K562 (cell line): Measurements from ENCODE around the gene SVIL. TPM values are rescaled to one million over a fixed set of nuclear protein-coding genes. Genes with fewer than 3 reads are reported as not detected.

ENCODE experiments used
- ATAC-seq: fragments of 200-7000 bp; cut with Tn5 transposase; 3 replicates; pipeline ENCODE4 v1.9.1; 2020; ENCODE audit warnings: moderate library complexity
- BruUV-seq: library from RNA; stranded (reverse); fragments of 400-500 nt; replicated peaks from 2 replicates; lab custom pipeline; 2021; lab: Mats Ljungman, UMichigan
- CTCF ChIA-PET: fragments of 300-600 bp; formaldehyde crosslinking; extraction: SDS; loops from one replicate; lab custom pipeline; 2021; ENCODE audit warnings: low intra/inter-chr PET ratio; lab: Yijun Ruan, JAX
- POLR2A ChIA-PET: fragments of 300-600, 350-650 bp; sonication (Branson Sonifier 250); formaldehyde crosslinking; extraction: SDS; loops from one replicate; lab custom pipeline; 2021; ENCODE audit warnings: antibody characterized with exemption, inconsistent platforms; lab: Yijun Ruan, JAX
- DNase-seq, 4 experiments: peaks; one replicate each; pipeline versions ENCODE4 v3.0.0 to v3.0.0-alpha.2; 2011 to 2018; ENCODE audit warnings: low spot score in 3 of 4, mixed read lengths in 3 of 4; ENCODE audit errors: extremely low read depth in 1 of 4
- FAIRE-seq: peaks from 2 replicates; lab custom pipeline; 2011; peaks lifted over from hg19 to GRCh38; lab: Jason Lieb, UNC
- H2AFZ ChIP-seq: 2 replicates; pipeline ENCODE4 v1.6.0; 2011; ENCODE audit warnings: low read depth, low read length, control low read depth, inconsistent platforms
- H3K27ac ChIP-seq: fragments of 200-600 bp; 3 replicates; pipeline ENCODE4 v1.8.0; 2011; ENCODE audit warnings: low read depth, mild to moderate bottlenecking, control low read depth, inconsistent platforms, low read length, moderate library complexity, mixed read lengths; ENCODE audit errors: extremely low read depth
- H3K27me3 ChIP-seq, 2 experiments: fragments of 300-600 bp in 1 of 2; 2 replicates in 1 of 2; 3 replicates in 1 of 2; pipeline versions ENCODE4 v1.6.0 to v1.8.0; 2011; ENCODE audit warnings: inconsistent platforms in 2 of 2, low read length in 2 of 2, mild to moderate bottlenecking in 1 of 2, mixed read lengths in 1 of 2, moderate library complexity in 1 of 2; ENCODE audit not compliant: control insufficient read depth in 2 of 2, insufficient read depth in 2 of 2
- H3K36me3 ChIP-seq: fragments of 300-600 bp; 3 replicates; pipeline ENCODE4 v1.8.0; 2011; ENCODE audit warnings: mild to moderate bottlenecking, low read length, inconsistent platforms; ENCODE audit not compliant: control insufficient read depth, insufficient read depth
- H3K4me1 ChIP-seq, 2 experiments: fragments of 200-600 bp in 1 of 2; replicated peaks in 1 of 2; 2 replicates in 1 of 2; 3 replicates in 1 of 2; pipeline versions ENCODE4 v1.5.1 to v1.8.0; 2011; ENCODE audit warnings: inconsistent platforms in 2 of 2, low read length in 2 of 2, mild to moderate bottlenecking in 1 of 2, mixed read lengths in 1 of 2, moderate library complexity in 1 of 2; ENCODE audit not compliant: control insufficient read depth in 2 of 2, insufficient read depth in 2 of 2
- H3K4me2 ChIP-seq: 2 replicates; pipeline ENCODE4 v1.6.1; 2011; ENCODE audit warnings: low read length, control low read depth, inconsistent platforms, mixed read lengths; ENCODE audit not compliant: insufficient read depth
- H3K4me3 ChIP-seq: fragments of 200-600 bp; sonication (generic), shearing (Covaris generic); 2 replicates; pipeline ENCODE4 v1.5.1; 2016; ENCODE audit warnings: control low read depth, inconsistent platforms
- H3K79me2 ChIP-seq: fragments of 200-600 bp; 3 replicates; pipeline ENCODE4 v1.8.0; 2011; ENCODE audit warnings: low read length, inconsistent platforms; ENCODE audit not compliant: control insufficient read depth, insufficient read depth
- H3K9ac ChIP-seq, 2 experiments: 2 replicates each; pipeline versions ENCODE4 v1.6.0 to v1.6.1; 2011; ENCODE audit warnings: low read depth in 2 of 2, low read length in 2 of 2, control low read depth in 1 of 2, inconsistent platforms in 1 of 2, mild to moderate bottlenecking in 1 of 2, mixed read lengths in 1 of 2; ENCODE audit not compliant: insufficient read depth in 1 of 2
- H3K9me1 ChIP-seq: one replicate; pipeline ENCODE4 v1.6.0; 2011; ENCODE audit warnings: inconsistent platforms, mild to moderate bottlenecking, low read length, moderate library complexity; ENCODE audit not compliant: control insufficient read depth, insufficient read depth
- H3K9me3 ChIP-seq: replicated peaks from 2 replicates; pipeline ENCODE4 v1.5.1; 2011; ENCODE audit warnings: low read depth, low read length, inconsistent platforms; ENCODE audit not compliant: control insufficient read depth, insufficient read depth
- H4K20me1 ChIP-seq: replicated peaks from 2 replicates; pipeline ENCODE4 v1.6.1; 2011; ENCODE audit warnings: low read length, inconsistent platforms, mixed read lengths; ENCODE audit not compliant: control insufficient read depth, insufficient read depth
- ELF2 ChIP-seq: fragments of 250-450 bp; sonication (Bioruptor Pico); IDR thresholded peaks from 2 replicates; pipeline ENCODE4 v1.5.0; 2021; ENCODE audit warnings: mild to moderate bottlenecking
- MAFF ChIP-seq: IDR thresholded peaks from 2 replicates; pipeline ENCODE4 v1.6.1; 2012; ENCODE audit warnings: low read length, improper control_type of control experiment
- MAFK ChIP-seq: IDR thresholded peaks from 2 replicates; pipeline ENCODE4 v1.6.1; 2011; ENCODE audit warnings: low read length, improper control_type of control experiment
- NFXL1 ChIP-seq: fragments of 450-650 bp; formaldehyde crosslinking; IDR thresholded peaks from 2 replicates; pipeline ENCODE4 v1.4.0; 2021; ENCODE audit warnings: mild to moderate bottlenecking
- NRF1 ChIP-seq, 2 experiments: fragments of 450-650 bp; IDR thresholded peaks in 1 of 2; conservative IDR thresholded peaks in 1 of 2; 2 replicates each; pipeline ENCODE4 v1.6.1; 2014; ENCODE audit warnings: mild to moderate bottlenecking in 2 of 2
- PCBP2 ChIP-seq: fragments of 200-400 bp; formaldehyde crosslinking; IDR thresholded peaks from 2 replicates; pipeline ENCODE4 v1.6.1; 2018; ENCODE audit warnings: low read length, low read depth, mild to moderate bottlenecking, moderate library complexity; ENCODE audit not compliant: poor library complexity, severe bottlenecking
- POLR2AphosphoS2 ChIP-seq: IDR thresholded peaks from 2 replicates; pipeline ENCODE4 v1.6.1; 2012; ENCODE audit warnings: low read length, improper control_type of control experiment
- SNIP1 ChIP-seq: fragments of 450-650 bp; IDR thresholded peaks from 2 replicates; pipeline ENCODE4 v1.7.1; 2017; ENCODE audit warnings: low read depth, mild to moderate bottlenecking
- TAF15 ChIP-seq: fragments of 200-400 bp; formaldehyde crosslinking; IDR thresholded peaks from 2 replicates; pipeline ENCODE4 v1.6.1; 2017; ENCODE audit warnings: mild to moderate bottlenecking, low read depth, low read length, moderate library complexity
- TFE3 ChIP-seq: fragments of 450-650 bp; formaldehyde crosslinking; IDR thresholded peaks from 2 replicates; pipeline ENCODE4 v1.4.0; 2020; ENCODE audit warnings: mild to moderate bottlenecking, mixed read lengths
- ZNF133 ChIP-seq: fragments of 250-450 bp; sonication (Bioruptor Pico); IDR thresholded peaks from 2 replicates; pipeline ENCODE4 v1.4.0; 2020; ENCODE audit warnings: mild to moderate bottlenecking
- ZNF316 ChIP-seq: fragments of 450-650 bp; IDR thresholded peaks from 2 replicates; pipeline ENCODE4 v1.6.1; 2016
- ZNF639 ChIP-seq, 2 experiments: fragments of 200-800 bp in 1 of 2; sonication (Bioruptor generic) in 1 of 2; sonication (generic) in 1 of 2; formaldehyde crosslinking in 1 of 2; IDR thresholded peaks in 1 of 2; conservative IDR thresholded peaks in 1 of 2; 2 replicates each; pipeline versions ENCODE4 v1.5.0 to v1.6.1; 2016 to 2020; ENCODE audit warnings: missing compliant biosample characterization in 1 of 2, missing genetic modification characterization in 1 of 2, missing genetic modification reagents in 1 of 2
- WGBS: fragments of 100-300 bp; shearing (Covaris generic); methylation state at CpG from one replicate; pipeline ENCODE4 v1.1.6; 2016; ENCODE audit warnings: low coverage, mixed read lengths; ENCODE audit not compliant: insufficient coverage; ENCODE audit errors: missing lambda C conversion rate; 5-methylcytosine and 5-hydroxymethylcytosine counted together
- in situ Hi-C: fragments of 300-500 bp; cut with MboI; formaldehyde crosslinking; loops from 4 replicates; pipeline ENCODE4 v1.15.0; 2018; ENCODE audit warnings: inconsistent platforms, mixed read lengths
- intact Hi-C: fragments of 100-400 bp; cut with micrococcal nuclease; formaldehyde crosslinking; loops from 2 replicates; pipeline ENCODE4 v1.14.2; 2022
- polyA plus RNA-seq, 8 experiments: library from polyadenylated mRNA; depleted of rRNA in 4 of 8; stranded (reverse) in 5 of 8; unstranded in 3 of 8; fragments of >200 nt; fragmentation: Nextera tagmentation in 2 of 8; fragmentation: Illumina TruSeq in 1 of 8; extraction: Ambion mirVana in 2 of 8; extraction: Trizol in 1 of 8; gene quantifications; 2 replicates each; pipeline versions ENCODE4 v1.2.1 to v1.2.3, GENCODE V29; 2011 to 2014; ENCODE audit warnings: inconsistent platforms in 1 of 8, missing spikeins in 1 of 8
- total RNA-seq, 7 experiments: library from RNA; depleted of rRNA in 6 of 7; stranded (reverse); fragments of >200 nt in 6 of 7; fragmentation: Illumina TruSeq in 2 of 7; extraction: Trizol in 2 of 7; gene quantifications; 2 replicates each; pipeline versions ENCODE4 v1.2.1 to v1.2.3, GENCODE V29; 2011 to 2021; ENCODE audit warnings: low replicate concordance in 1 of 7
- TF ChIP-seq, protein P1 (sequence below): fragments of 450-650 bp; IDR thresholded peaks from 2 replicates; pipeline ENCODE4 v1.6.1; 2018; ENCODE audit warnings: mild to moderate bottlenecking, low read depth; ENCODE audit not compliant: partially characterized antibody
- TF ChIP-seq, protein P2 (sequence below), 2 experiments: fragments of 450-650 bp in 1 of 2; sonication (generic) in 1 of 2; formaldehyde crosslinking in 1 of 2; IDR thresholded peaks in 1 of 2; conservative IDR thresholded peaks in 1 of 2; 2 replicates each; pipeline versions ENCODE4 v1.6.1 to v1.8.1; 2016 to 2023; ENCODE audit warnings: mild to moderate bottlenecking in 2 of 2, moderate library complexity in 2 of 2, inconsistent platforms in 1 of 2, missing genetic modification reagents in 1 of 2
- TF ChIP-seq, protein P3 (sequence below): fragments of 250-450 bp; sonication (Bioruptor Pico); IDR thresholded peaks from 2 replicates; pipeline ENCODE4 v1.5.0; 2020; ENCODE audit warnings: mild to moderate bottlenecking

The SVIL gene
- total and polyA plus RNA-seq, 9 of the 15 experiments (the other 6 are each of a cell fraction or from before 2014, with no cell fraction given), result under 0.01 to 0.18 (median 0.05) TPM; not detected in 3

DNA sequence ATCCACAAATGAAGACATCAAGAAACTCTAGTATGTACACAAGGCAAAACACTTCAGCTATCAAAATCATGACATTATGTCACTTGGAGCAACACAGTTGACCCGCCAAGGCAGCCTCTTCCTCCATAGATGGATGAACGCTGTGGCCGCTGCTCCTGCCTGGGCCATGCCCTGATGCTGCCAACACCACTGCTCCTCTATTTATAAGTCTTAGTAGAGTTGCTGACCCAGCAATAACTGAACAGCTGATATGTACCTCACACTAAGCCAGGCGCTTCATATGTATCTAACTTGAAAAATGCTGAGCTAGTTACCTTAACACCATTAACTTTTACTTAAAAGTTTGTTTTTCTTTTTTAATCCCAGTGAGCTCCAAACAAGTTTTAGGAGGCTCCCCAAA is 214.0 kb downstream of the SVIL start:
- FAIRE-seq (no peak), DNase-seq (no peak), ATAC-seq (no peak)
- no peak overlapping the region for H2AFZ ChIP-seq
- intact Hi-C loops, result no loop called here
- H3K4me1 ChIP-seq, result no peaks in the 10 kb centered on the region
- BruUV-seq, result no TSS peak
- H3K27ac ChIP-seq, result no peak overlapping the region
- ChIA-PET CTCF (no interaction called here), POLR2A (interaction anchor here (0.6 to 1.0 kb wide), 3 partner anchors 9 to 570 kb away, joined by 3 to 5 read pairs (median 3); no protein-coding TSS in a partner anchor)
- no peaks in the 10 kb centered on the region for H3K9me1 ChIP-seq
- H3K79me2 ChIP-seq, result 0 out of 3 replicates have a peak, but pooled peaks cover 6% of the 10 kb centered on the region
- no peaks in the 10 kb centered on the region for H3K27me3 ChIP-seq
- no peak overlapping the region for H3K4me3 ChIP-seq
- no peaks in the 10 kb centered on the region for H3K9me3 ChIP-seq
- no peaks in the 10 kb centered on the region for H4K20me1 ChIP-seq
- H3K9ac ChIP-seq, result no peak overlapping the region
- peaks cover 43% of the 10 kb centered on the region; the same call in 2 of the 3 replicates for H3K36me3 ChIP-seq
- WGBS, result 100% methylated on average over 4 of the region's 4 CpGs
- in situ Hi-C loops, result no loop called here
- no peak overlapping the region for H3K4me2 ChIP-seq
- TF ChIP-seq MAFF (peak; percentile 24), MAFK (peak; percentile 54), ZNF639 (CRISPR knock-in tag; conservative IDR thresholded peaks at IDR 0.05 in 1 of 2, IDR thresholded peaks at IDR 0.05 in 1 of 2) (no peak), SNIP1 (no peak), NFXL1 (CRISPR knock-in tag) (no peak), ZNF133 (CRISPR knock-in tag) (no peak), ZNF316 (peak; percentile 59; the same call in 1 of the 2 replicates), TAF15 (no peak), PCBP2 (no peak), TFE3 (CRISPR knock-in tag) (no peak), POLR2AphosphoS2 (no peak), ELF2 (CRISPR knock-in tag) (no peak), NRF1 (conservative IDR thresholded peaks at IDR 0.05 in 1 of 2, IDR thresholded peaks at IDR 0.05 in 1 of 2) (no peak)
- TF ChIP-seq, protein P1, sequence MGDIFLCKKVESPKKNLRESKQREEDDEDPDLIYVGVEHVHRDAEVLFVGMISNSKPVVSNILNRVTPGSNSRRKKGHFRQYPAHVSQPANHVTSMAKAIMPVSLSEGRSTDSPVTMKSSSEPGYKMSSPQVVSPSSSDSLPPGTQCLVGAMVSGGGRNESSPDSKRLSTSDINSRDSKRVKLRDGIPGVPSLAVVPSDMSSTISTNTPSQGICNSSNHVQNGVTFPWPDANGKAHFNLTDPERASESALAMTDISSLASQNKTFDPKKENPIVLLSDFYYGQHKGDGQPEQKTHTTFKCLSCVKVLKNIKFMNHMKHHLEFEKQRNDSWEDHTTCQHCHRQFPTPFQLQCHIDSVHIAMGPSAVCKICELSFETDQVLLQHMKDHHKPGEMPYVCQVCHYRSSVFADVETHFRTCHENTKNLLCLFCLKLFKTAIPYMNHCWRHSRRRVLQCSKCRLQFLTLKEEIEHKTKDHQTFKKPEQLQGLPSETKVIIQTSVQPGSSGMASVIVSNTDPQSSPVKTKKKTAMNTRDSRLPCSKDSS, result no peak
- TF ChIP-seq, protein P2, sequence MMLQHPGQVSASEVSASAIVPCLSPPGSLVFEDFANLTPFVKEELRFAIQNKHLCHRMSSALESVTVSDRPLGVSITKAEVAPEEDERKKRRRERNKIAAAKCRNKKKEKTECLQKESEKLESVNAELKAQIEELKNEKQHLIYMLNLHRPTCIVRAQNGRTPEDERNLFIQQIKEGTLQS (IDR thresholded peaks at IDR 0.05), result no peak
- TF ChIP-seq, protein P2 (CRISPR knock-in tag; conservative IDR thresholded peaks at IDR 0.05), result no peak
- TF ChIP-seq, protein P3, sequence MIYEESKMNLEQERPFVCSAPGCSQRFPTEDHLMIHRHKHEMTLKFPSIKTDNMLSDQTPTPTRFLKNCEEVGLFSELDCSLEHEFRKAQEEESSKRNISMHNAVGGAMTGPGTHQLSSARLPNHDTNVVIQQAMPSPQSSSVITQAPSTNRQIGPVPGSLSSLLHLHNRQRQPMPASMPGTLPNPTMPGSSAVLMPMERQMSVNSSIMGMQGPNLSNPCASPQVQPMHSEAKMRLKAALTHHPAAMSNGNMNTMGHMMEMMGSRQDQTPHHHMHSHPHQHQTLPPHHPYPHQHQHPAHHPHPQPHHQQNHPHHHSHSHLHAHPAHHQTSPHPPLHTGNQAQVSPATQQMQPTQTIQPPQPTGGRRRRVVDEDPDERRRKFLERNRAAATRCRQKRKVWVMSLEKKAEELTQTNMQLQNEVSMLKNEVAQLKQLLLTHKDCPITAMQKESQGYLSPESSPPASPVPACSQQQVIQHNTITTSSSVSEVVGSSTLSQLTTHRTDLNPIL (CRISPR knock-in tag), result no peak
